Right cardiac atrium (tissue), 5 donors: ENCODE data around the gene MZT2A. TPM values are rescaled to one million over a fixed set of nuclear protein-coding genes. Genes with fewer than 3 reads are reported as not detected.
"Not testable (repeated sequence)": the region's sequence is repeated elsewhere in the genome, so short reads cannot be mapped to it uniquely, and the experiment has no call there.

ENCODE experiments used
- ATAC-seq, 2 donors: fragments of 200-7000 bp; cut with Tn5 transposase; one replicate each; pipeline versions ENCODE4 v1.8.0 to v1.9.1; 2020; ENCODE audit warnings: moderate library complexity in 2 of 2, mild to moderate bottlenecking in 1 of 2
- DNase-seq, 3 donors: peaks; one replicate each; pipeline ENCODE4 v3.0.0-alpha.2; 2020
- H3K27ac ChIP-seq: one replicate; pipeline ENCODE4 v1.5.1; 2013; ENCODE audit warnings: mild to moderate bottlenecking, low read length, control low read depth, moderate library complexity
- H3K27me3 ChIP-seq: one replicate; pipeline ENCODE4 v1.6.1; 2013; ENCODE audit not compliant: control insufficient read depth, insufficient read depth
- H3K4me1 ChIP-seq: one replicate; pipeline ENCODE4 v1.6.1; 2013; ENCODE audit warnings: low read length; ENCODE audit not compliant: control insufficient read depth, insufficient read depth
- H3K4me3 ChIP-seq: one replicate; pipeline ENCODE4 v1.5.1; 2013; ENCODE audit warnings: low read length, control low read depth
- H3K9me3 ChIP-seq: one replicate; pipeline ENCODE4 v1.6.1; 2013; ENCODE audit warnings: low read length; ENCODE audit not compliant: control insufficient read depth
- WGBS: extraction: QIAGEN DNeasy Blood & Tissue Kit; methylation state at CpG from one replicate; pipeline ENCODE4 v1.1.7; 2013; 5-methylcytosine and 5-hydroxymethylcytosine counted together
- intact Hi-C, 4 donors: fragments of 100-400 bp; cut with DNase I; formaldehyde crosslinking; loops; one replicate each; pipeline versions ENCODE4 v1.11.0 to v1.14.0; 2022 to 2023
- long read RNA-seq, 4 donors: library from polyadenylated mRNA; unstranded; transcript quantifications; one replicate each; pipeline ENCODE4 v2.0.0, GENCODE V29; 2020 to 2021
- polyA plus RNA-seq: library from polyadenylated mRNA; stranded (reverse); fragments of 200-250 nt; gene quantifications from one replicate; pipeline ENCODE4 v1.2.3, GENCODE V29; 2013
- total RNA-seq, 4 donors: library from RNA; stranded (reverse); fragmentation: NEBNext Ultra II Directional; extraction: Animal tissue kit (Norgen Biotek cat#: 25700); gene quantifications; one replicate each; pipeline ENCODE4 v1.2.1, GENCODE V29; 2021
- donor health status: healthy with polysubstance abuse.
- donor health status: DM: no; HTN: yes; CAD: no.
- donor health status: DM: no; HTN: no; CAD: no.
- donor health status: DM: no; HTN: yes; CAD: no; lungs with severe emphysema.
- donor health status: DM: yes; HTN: yes; CAD: no.

The MZT2A gene, protein sequence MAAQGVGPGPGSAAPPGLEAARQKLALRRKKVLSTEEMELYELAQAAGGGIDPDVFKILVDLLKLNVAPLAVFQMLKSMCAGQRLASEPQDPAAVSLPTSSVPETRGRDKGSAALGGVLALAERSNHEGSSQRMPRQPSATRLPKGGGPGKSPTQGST
- 100 to 1,000 TPM in 1 of 4 donors, 10 to 100 TPM in 3; 46.8 to 114 (median 80.4) TPM for total RNA-seq
- 144 TPM for polyA plus RNA-seq
- long read RNA-seq, donor 1, transcript MZT2A-201 (3 exons, 624 nt) = major isoform, 35 of 69 reads
- long read RNA-seq, donor 1, transcript MZT2A-204 (4 exons, 980 nt) = minor isoform, 14 of 69 reads
- long read RNA-seq, donor 1, partial matches to known transcripts = 14 of 69 reads
- long read RNA-seq, donor 1, other reads (novel, unspliced or antisense) = 6 of 69 reads
- long read RNA-seq, donor 2, transcript MZT2A-201 (3 exons, 624 nt) = major isoform, 43 of 63 reads
- long read RNA-seq, donor 2, partial matches to known transcripts = 14 of 63 reads
- long read RNA-seq, donor 2, other reads (novel, unspliced or antisense) = 4 of 63 reads
- long read RNA-seq, donor 3, partial matches to known transcripts = 2 of 4 reads
- long read RNA-seq, donor 3, other reads (novel, unspliced or antisense) = 1 of 4 reads
- long read RNA-seq, donor 4, transcript MZT2A-201 (3 exons, 624 nt) = major isoform, 48 of 61 reads
- long read RNA-seq, donor 4, partial matches to known transcripts = 6 of 61 reads
- long read RNA-seq, donor 4, other reads (novel, unspliced or antisense) = 6 of 61 reads

- H3K9me3 ChIP-seq, H3K4me1 ChIP-seq, intact Hi-C loops, H3K27me3 ChIP-seq: not testable (repeated sequence)
- ATAC-seq (peak; percentile 1), DNase-seq (peak in 1 of 3 donors; percentile 42)
- 1% methylated on average over 53 of the region's 53 CpGs for WGBS
- Histone ChIP-seq H3K4me3 (peak within 1 kb of the TSS; percentile 59), H3K27ac (peak within 1 kb of the TSS; percentile 57)
These were observed at the start of gene MZT2A for GRCh38 chr2:131492015-131492417. Gene MZT2A, minus strand, starts transcription at chr2:131492397. Its CDS starts 21 bp downstream, at chr2:131492376.

- H3K27ac ChIP-seq, H3K4me3 ChIP-seq, ATAC-seq, H3K27me3 ChIP-seq, DNase-seq, intact Hi-C loops, H3K4me1 ChIP-seq, H3K9me3 ChIP-seq: not testable (repeated sequence)
- 93% methylated on average over 13 of the region's 13 CpGs for WGBS
These were observed 46.7 kb upstream of the MZT2A start for GRCh38 chr2:131538856-131539255.

DNA sequence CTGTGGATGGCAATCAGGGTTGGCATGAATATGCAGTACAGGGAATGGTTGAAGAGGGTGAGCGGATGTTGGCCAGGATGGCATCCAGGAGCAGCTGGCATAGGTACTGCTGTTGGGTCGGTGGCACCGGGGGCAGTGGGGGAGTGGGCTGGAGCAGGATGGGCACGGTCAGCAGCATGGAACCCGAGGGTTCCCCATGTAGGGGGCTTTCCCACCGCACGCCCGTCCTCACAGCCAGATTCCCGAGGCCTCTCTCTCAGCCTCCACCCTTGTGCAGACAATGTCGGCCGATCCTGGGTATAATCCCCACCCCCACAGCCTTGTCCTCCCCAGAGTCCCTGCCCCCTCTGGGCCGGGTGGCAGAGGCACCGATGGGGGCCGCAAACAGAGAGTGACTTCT is 44.6 kb upstream of the MZT2A start:
- WGBS = 93% methylated on average over 14 of the region's 14 CpGs
- H3K27me3 ChIP-seq, ATAC-seq, H3K4me3 ChIP-seq, DNase-seq, intact Hi-C loops, H3K27ac ChIP-seq, H3K4me1 ChIP-seq, H3K9me3 ChIP-seq: not testable (repeated sequence)

- H3K9me3 ChIP-seq, H3K4me1 ChIP-seq, DNase-seq, intact Hi-C loops, H3K27me3 ChIP-seq, ATAC-seq, H3K27ac ChIP-seq, H3K4me3 ChIP-seq: not testable (repeated sequence)
- WGBS = 83% methylated on average over 20 of the region's 21 CpGs
These were observed 44.0 kb upstream of the MZT2A start for GRCh38 chr2:131535951-131536826.

DNA sequence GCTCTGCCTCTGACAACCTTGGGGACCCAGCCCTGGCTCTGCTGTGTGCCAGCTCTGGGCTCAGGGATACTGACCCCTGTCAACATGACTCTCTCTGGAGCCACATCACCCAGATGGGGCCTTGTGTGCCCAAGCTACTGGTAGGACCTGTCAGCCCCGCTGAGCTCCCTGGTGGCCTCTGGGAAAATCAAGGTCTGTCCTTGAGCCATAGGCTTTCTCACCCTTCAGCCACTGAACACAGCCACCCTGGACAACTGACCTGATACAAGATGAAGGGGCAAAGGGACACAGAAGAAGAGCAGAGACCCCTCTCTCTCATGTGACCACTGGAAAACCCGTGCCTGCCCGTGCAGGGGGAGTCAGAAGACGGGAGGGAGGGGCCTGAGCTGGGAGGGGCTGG is 43.3 kb upstream of the MZT2A start:
- no peak for DNase-seq
- intact Hi-C loops = no loop called here
- Histone ChIP-seq H3K27me3 (no peaks in the 10 kb centered on the region), H3K4me1 (no peaks in the 10 kb centered on the region), H3K4me3 (no peak overlapping the region), H3K27ac (no peak overlapping the region), H3K9me3 (no peaks in the 10 kb centered on the region)
- 69% methylated on average over 4 of the region's 4 CpGs for WGBS
- ATAC-seq = no peak

- H3K4me3 ChIP-seq, H3K27ac ChIP-seq, intact Hi-C loops, ATAC-seq, H3K9me3 ChIP-seq, DNase-seq, H3K4me1 ChIP-seq, H3K27me3 ChIP-seq: not testable (repeated sequence)
- WGBS = 65% methylated on average over 11 of the region's 11 CpGs
These were observed 42.8 kb upstream of the MZT2A start for GRCh38 chr2:131534965-131535364.

- H3K27me3 ChIP-seq, H3K27ac ChIP-seq, intact Hi-C loops, H3K9me3 ChIP-seq, H3K4me1 ChIP-seq, H3K4me3 ChIP-seq, ATAC-seq, DNase-seq: not testable (repeated sequence)
- WGBS = 86% methylated on average over 9 of the region's 13 CpGs
These were observed 42.1 kb upstream of the MZT2A start for GRCh38 chr2:131534317-131534672.

DNA sequence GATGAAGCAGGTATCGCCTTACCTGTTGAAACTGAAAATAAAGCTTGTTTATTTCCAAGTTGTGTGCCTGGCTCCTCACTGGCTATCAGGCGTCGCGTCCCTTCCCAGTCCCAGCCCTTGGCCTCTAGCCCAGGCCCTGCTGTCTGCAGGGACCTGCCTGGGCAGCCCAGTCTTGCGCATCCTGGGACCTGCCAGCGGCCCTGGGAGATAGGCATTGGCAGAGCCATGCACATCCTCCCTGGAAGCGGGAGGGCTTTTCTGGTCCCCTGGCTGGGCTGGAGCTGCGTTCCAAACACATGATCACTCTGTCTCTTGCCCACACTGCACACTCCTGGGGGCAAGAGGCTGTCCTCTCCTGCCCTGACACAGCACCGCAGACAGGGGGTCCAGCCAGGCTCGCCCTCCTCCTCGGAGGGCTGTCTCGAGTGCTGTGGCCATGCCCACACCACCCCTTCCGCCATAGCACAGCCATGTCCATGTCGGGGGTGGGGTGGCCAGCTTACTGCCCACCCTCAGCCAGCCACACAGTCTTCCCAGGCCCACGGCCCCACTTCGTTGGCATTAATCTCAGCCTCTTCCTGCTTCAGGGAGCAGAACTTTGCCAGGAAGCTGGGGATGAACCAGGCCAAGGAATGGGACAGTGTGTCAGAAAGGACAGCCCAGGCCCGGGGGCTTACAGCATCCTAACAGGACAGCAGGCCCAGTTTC is 41.6 kb upstream of the MZT2A start:
- H3K27ac ChIP-seq, DNase-seq, H3K4me1 ChIP-seq, H3K27me3 ChIP-seq, H3K9me3 ChIP-seq, intact Hi-C loops, ATAC-seq, H3K4me3 ChIP-seq: not testable (repeated sequence)
- WGBS = 59% methylated on average over 15 of the region's 17 CpGs

- ATAC-seq, H3K27ac ChIP-seq, H3K9me3 ChIP-seq, H3K27me3 ChIP-seq, intact Hi-C loops, H3K4me3 ChIP-seq, DNase-seq, H3K4me1 ChIP-seq: not testable (repeated sequence)
- WGBS = 84% methylated on average over 23 of the region's 23 CpGs
These were observed 40.8 kb upstream of the MZT2A start for GRCh38 chr2:131532723-131533608.
